ENCODE measurements around the gene BST1.

The BST1 gene

DNA sequence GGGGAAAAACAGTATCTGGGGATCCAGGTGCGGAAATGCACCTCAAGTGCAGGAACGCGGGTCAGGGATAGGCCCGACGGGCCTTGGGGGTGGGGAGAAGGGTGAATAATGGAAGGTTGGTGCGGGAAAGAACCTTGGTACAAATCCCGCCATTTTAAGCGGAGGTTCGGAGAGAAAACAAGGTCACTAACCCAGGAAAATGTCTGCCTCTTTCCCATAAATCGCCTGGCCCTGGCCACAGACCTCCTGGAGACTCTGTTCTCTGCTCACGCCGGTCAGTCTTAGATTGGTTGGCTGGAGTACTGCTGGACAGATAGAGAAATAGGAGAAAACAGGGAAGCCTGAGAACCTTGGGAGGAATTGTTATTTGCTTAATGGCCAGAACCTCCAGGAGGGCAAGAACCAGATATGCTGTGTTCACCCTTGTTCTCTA is 46.8 kb upstream of the BST1 start:
- peaks cover 3% of the 10 kb centered on the region for H3K27me3 Mint-ChIP-seq (ENCODE audit: low read depth, poor library complexity)
- H3K9me3 Mint-ChIP-seq: no peaks in the 10 kb centered on the region
- TF ChIP-seq, protein P1, sequence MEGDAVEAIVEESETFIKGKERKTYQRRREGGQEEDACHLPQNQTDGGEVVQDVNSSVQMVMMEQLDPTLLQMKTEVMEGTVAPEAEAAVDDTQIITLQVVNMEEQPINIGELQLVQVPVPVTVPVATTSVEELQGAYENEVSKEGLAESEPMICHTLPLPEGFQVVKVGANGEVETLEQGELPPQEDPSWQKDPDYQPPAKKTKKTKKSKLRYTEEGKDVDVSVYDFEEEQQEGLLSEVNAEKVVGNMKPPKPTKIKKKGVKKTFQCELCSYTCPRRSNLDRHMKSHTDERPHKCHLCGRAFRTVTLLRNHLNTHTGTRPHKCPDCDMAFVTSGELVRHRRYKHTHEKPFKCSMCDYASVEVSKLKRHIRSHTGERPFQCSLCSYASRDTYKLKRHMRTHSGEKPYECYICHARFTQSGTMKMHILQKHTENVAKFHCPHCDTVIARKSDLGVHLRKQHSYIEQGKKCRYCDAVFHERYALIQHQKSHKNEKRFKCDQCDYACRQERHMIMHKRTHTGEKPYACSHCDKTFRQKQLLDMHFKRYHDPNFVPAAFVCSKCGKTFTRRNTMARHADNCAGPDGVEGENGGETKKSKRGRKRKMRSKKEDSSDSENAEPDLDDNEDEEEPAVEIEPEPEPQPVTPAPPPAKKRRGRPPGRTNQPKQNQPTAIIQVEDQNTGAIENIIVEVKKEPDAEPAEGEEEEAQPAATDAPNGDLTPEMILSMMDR (IDR thresholded peaks at IDR 0.05): no peak
- DNase-seq: no peak
- H3K36me3 Mint-ChIP-seq (ENCODE audit: low read depth): peaks cover 5% of the 10 kb centered on the region
- peak overlapping the region; percentile 90 for H3K4me3 Mint-ChIP-seq
- peaks cover 38% of the 10 kb centered on the region for H3K4me1 Mint-ChIP-seq
- peak overlapping the region; percentile 95 for H3K27ac Mint-ChIP-seq

DNA sequence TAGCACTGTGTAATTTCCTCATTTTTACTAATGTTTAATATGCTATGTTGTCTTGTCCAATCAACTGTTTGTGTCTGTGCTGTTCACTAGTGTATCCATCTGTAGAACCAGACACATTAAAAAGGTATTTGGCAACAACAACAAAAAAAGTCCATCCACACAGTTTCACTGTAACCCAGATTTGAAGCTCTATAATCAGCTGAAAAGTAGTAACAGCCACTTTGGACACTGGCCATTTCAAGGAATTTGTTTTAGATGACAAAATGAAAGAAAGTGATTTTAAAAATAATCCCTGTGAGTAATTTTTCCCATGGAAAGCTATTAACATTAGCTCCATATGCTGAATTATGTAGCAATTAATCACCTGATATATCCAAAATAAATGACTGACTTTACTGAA is 45.5 kb upstream of the BST1 start:
- Mint-ChIP-seq H3K36me3 (ENCODE audit: low read depth) (peaks cover 5% of the 10 kb centered on the region), H3K4me3 (no peak overlapping the region), H3K4me1 (peaks cover 25% of the 10 kb centered on the region), H3K27me3 (ENCODE audit: low read depth, poor library complexity) (peaks cover 3% of the 10 kb centered on the region), H3K27ac (no peak overlapping the region), H3K9me3 (no peaks in the 10 kb centered on the region)
- DNase-seq: no peak
- TF ChIP-seq, protein P1 (IDR thresholded peaks at IDR 0.05): no peak

DNA sequence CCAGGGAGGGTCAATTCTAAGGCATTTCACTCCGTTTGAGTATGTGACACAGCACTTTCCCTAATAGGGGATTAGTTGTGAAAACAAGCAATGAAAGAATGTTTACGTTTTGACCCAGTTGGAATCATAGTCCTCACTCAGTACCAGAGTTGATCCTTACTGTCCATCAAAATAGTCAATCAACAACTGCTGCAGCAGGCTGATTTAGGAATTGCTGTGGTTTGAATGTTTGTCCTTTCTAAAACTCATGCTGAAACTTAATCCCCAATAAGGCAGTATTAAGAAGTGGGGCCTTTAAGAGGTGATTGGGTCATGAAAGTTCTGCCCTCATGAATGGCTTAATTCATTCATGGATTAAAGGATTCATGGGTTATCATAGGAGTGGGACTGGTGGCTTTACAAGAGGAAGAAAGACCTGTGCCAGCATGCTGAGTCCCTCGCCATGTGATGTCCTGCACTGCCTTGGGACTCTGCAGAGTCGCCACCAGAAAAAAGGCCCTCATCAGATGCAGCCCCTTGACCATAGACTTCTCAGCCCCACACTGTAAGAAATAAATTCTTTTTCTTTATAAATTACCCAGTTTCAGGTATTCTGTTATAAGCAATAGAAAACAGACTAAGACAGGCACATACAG is 44.6 kb upstream of the BST1 start:
- Mint-ChIP-seq H3K4me3 (no peak overlapping the region), H3K27ac (no peak overlapping the region), H3K27me3 (ENCODE audit: low read depth, poor library complexity) (peaks cover 3% of the 10 kb centered on the region), H3K9me3 (no peaks in the 10 kb centered on the region), H3K36me3 (ENCODE audit: low read depth) (peaks cover 5% of the 10 kb centered on the region), H3K4me1 (peaks cover 16% of the 10 kb centered on the region)
- TF ChIP-seq, protein P1 (IDR thresholded peaks at IDR 0.05): no peak
- DNase-seq: no peak

DNA sequence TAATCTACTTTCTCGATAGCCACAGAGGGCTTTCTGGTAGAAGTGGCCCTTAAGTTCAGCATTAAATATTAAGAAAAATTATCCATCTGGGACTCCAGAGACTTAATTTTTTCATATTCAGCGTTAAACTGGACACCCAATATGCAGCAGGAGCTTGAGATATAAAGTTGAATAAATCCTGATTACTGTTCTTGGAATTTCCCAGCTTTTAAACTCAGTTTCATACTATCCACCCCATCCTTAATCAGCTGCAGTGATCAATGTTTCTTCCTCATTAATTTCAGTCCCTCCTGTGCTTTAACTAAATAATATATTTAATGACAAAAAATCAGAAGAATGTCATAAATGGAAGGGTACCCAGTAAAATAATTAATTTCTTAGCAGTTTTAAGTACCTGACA is 44.1 kb upstream of the BST1 start:
- H3K27me3 Mint-ChIP-seq (ENCODE audit: low read depth, poor library complexity): peaks cover 3% of the 10 kb centered on the region
- TF ChIP-seq, protein P1 (IDR thresholded peaks at IDR 0.05): no peak
- H3K4me3 Mint-ChIP-seq: no peak overlapping the region
- peaks cover 5% of the 10 kb centered on the region for H3K36me3 Mint-ChIP-seq (ENCODE audit: low read depth)
- H3K4me1 Mint-ChIP-seq: peaks cover 11% of the 10 kb centered on the region
- no peaks in the 10 kb centered on the region for H3K9me3 Mint-ChIP-seq
- DNase-seq: no peak
- no peak overlapping the region for H3K27ac Mint-ChIP-seq

DNA sequence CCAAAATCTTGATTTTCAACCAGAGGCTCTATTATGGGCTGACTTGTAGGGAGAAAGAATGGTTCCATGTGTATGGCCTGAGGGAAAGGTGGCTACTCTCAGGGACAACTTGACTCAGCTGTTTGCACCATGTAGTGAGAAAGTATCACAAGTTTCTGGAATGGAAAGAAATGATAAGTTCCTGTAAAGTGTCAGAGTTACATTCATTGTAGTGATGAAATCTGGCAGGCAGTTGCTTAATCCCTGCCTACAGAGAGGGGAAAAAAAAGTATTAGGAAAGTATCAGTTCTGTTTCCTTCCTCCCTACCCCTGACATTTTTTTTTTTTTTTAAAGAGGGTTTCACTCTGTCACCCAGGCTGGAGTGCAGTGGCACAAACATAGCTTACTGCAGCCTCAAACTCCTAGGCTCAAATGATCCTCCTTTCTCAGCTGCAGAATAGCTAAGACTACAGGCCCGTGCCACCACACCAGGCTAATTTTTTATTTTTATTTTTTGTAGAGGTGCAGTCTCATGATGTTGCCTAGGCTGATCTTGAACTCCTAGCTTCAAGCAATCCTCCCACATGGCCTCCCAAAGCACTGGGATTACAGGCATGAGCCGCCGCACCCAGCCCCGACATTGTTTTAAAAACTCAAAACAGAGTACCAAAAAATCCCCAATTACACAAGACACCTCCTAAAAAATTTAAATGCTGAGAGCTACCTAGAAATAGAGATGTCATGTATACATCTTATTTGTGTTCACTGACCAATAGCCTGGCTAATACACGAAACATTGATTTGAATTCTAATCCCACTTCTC is 42.9 kb upstream of the BST1 start:
- Mint-ChIP-seq H3K27me3 (ENCODE audit: low read depth, poor library complexity) (peaks cover 3% of the 10 kb centered on the region), H3K27ac (no peak overlapping the region), H3K9me3 (no peaks in the 10 kb centered on the region), H3K4me3 (no peak overlapping the region), H3K4me1 (peaks cover 6% of the 10 kb centered on the region), H3K36me3 (ENCODE audit: low read depth) (peaks cover 6% of the 10 kb centered on the region)
- no peak for DNase-seq
- TF ChIP-seq, protein P1 (IDR thresholded peaks at IDR 0.05): no peak

All from nephron progenitor cell (in vitro differentiated cells).